RPMI7951 (cell line): Measurements from ENCODE around the gene PARD3B. TPM values are rescaled to one million over a fixed set of nuclear protein-coding genes. Genes with fewer than 3 reads are reported as not detected.

Experiments used
- DNase-seq: peaks from one replicate; pipeline ENCODE4 v3.0.0-alpha.2; 2012; ENCODE audit warnings: low read depth
- total RNA-seq: library from RNA; depleted of rRNA; stranded (reverse); fragments of >200 nt; shearing (Covaris generic); gene quantifications from 2 replicates; pipeline ENCODE4 v1.2.3, GENCODE V29; 2014

Gene PARD3B
- total RNA-seq, 1 experiment from 2014 or later, result 0.96 TPM

GRCh38 chr2:205496370-205496769 is 951.1 kb downstream of the PARD3B start:
- no peak for DNase-seq

- no peak for DNase-seq
These were observed 951.5 kb downstream of the PARD3B start for GRCh38 chr2:205496772-205497171.

GRCh38 chr2:205499006-205499405 is 953.7 kb downstream of the PARD3B start:
- no peak for DNase-seq

DNA sequence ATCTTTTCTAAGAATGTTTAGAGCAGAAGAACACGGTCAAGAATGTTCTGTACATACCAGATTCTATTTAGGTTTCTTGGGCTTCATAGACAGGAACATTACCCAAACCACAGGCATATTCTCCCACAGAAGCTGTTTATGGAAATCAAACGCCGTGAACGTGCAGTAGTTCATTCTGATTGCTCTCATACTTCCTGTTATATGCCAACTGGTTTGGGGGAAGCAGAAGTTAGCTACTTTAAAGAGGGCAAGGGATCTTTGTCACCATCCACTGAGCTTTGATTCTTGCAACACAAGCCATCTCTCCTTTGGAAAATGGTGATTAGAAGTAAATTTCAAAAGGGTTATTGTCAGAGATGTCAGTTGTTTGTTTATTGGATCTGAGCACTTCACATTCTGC is 954.8 kb downstream of the PARD3B start:
- DNase-seq, result no peak

DNA sequence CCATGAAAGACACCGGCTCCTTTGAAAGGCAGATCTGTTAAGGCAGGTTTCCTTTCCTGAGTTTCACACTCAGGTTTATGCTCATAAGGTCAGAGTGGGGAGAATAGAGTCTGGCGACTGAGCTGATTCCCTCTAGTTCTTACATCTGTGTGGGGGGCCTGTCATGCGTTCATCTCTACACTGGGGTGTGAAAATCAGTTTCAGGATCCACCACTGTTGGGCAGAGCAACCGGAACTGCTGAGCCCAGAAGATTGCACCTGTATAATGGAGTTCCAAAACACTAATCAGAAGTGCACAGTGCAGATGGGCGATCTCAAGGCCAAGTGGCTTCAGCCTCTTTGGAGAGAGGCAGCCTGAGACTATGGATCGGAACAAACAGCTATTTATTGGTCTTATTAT is 955.7 kb downstream of the PARD3B start:
- DNase-seq, result no peak

- no peak for DNase-seq
These were observed 956.6 kb downstream of the PARD3B start for GRCh38 chr2:205501826-205502225.

DNA sequence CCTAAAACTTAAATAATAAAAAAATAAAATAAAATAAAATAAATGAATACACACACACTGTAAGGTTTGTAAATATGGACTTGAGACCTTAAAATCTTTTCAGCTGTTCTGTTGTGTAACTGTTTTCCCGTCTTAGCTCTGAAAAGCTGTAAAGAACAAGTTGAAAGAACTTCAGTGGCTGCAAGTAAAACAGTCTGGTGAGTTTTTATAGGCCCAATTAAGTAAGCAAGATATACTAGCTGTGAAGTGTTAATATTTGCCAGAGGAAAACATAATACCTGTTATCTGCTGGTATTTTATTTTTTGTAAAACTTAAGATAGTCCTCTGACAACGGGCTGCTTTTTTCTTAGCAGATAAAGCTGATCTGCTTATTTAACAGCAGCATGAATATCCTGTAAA is 960.1 kb downstream of the PARD3B start:
- no peak for DNase-seq

- DNase-seq, result no peak
These were observed 964.4 kb downstream of the PARD3B start for GRCh38 chr2:205509655-205510054.

- DNase-seq, result no peak
These were observed 965.1 kb downstream of the PARD3B start for GRCh38 chr2:205510345-205510744.

GRCh38 chr2:205511221-205511620 is 965.9 kb downstream of the PARD3B start:
- DNase-seq, result peak; percentile 8

DNA sequence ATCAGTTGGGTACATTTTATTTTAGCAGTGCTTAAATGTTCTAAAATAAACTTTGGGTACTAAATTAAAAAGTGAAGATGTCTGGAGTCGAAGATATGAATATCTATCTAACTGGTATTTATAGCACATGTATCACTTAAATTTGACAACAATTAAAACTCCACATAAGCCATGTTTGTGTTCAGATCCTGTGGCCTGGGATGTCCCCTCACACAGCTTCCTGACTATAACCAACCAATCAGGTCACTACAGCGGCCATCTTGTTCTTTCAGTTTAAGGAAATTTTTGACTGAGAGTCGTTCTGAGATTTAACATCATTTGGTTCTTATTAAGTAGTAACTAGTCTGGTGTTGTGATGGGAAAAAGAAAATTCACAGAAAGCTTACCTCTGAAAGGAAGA is 966.4 kb downstream of the PARD3B start:
- DNase-seq, result peak; percentile 20

DNA sequence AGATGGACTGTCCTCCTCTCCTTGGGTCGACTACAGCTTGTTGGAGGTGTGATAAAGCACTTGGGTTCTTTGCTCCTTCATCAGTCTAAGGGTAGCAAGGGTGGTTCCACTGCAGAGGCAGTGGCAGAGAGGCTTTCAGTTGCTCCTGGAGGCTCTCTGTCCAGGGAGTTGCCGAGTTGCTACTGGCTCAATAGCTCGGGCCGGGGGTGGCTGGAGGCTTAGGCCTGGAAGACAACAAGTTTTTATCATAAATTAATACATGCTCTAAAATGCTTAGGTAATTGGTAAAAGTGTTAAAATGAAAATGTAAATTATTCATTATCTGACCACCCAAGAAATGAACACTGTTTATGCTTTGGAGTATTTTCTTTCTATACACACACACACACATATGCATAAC is 975.0 kb downstream of the PARD3B start:
- no peak for DNase-seq

DNA sequence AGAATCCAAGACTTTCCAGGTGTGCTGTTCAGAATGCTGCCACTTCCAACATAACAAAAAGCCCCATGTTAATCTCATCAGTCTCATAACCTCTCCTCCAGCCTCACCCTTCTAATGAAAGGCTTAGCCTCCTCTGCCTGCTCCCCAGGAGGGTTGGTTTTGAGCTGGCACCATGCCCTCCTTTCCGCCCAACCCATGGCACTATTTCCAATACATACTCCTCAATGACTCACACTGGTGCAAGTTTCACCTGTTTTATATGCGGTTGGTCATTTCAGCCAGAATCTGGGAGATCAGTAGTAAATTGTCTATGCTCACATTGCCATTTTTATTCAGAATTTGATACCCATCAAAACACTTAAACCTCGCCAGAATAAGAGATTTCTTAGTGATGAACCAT is 979.4 kb downstream of the PARD3B start:
- DNase-seq, result no peak

DNA sequence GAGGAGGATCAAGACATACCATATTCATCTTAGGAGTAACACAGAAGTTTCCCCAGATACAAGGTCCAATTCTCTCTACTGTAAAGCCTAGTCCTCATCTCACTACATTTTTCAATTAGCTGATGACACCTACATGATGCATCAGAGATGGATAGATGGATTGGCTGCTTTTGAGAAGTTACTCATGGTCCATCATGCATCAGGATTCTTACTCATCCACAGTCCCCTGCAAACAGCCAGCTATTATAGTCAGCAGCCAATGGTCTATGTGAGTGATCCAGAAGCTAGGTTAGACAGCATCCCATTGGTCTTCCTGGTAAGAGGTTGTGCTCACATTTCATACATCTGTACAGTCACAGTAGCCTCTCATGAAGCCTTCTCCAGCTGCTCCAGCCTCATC is 982.5 kb downstream of the PARD3B start:
- peak; percentile 15 for DNase-seq

GRCh38 chr2:205531072-205531471 is 985.8 kb downstream of the PARD3B start:
- no peak for DNase-seq

GRCh38 chr2:205531489-205532148 is 986.3 kb downstream of the PARD3B start:
- no peak for DNase-seq

GRCh38 chr2:205535001-205535400 is 989.7 kb downstream of the PARD3B start:
- no peak for DNase-seq

DNA sequence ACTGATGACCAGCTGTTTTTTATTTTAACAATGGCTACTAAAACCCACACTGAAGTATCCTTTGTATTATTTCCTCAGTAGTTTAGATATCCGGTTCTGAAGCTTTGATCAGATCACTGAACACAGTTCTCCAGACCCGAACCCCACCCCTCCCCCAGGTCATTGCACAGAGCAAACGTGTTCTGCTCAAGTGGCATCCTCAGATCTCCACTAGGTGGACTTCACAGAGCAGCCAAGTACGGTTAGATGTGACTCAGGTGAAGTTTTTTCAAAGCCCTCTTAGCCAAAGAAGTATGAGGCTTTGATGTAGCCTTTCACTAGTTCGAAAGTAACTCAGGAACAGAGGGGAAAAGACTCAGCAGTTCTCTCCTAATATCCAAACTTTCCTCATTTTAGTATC is 994.3 kb downstream of the PARD3B start:
- no peak for DNase-seq

DNA sequence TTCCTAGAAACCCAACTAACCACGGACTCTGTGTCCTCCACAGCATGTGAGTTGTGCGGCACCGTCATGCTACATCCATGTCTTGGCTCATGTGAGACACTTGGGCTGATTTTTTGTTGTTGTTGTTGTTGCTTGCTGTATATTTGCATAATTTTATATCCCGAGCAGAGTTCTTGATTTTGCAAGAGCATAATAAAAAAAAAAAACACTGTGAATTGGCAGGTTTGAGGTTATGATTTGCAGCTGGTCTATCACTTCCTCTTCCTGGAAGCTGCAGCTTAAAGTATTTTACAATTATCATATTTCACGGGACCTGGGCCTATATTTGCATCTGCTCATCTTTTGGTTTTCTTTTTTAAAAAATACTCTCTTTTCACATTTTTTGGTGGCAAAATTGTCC is 994.8 kb downstream of the PARD3B start:
- DNase-seq, result no peak

DNA sequence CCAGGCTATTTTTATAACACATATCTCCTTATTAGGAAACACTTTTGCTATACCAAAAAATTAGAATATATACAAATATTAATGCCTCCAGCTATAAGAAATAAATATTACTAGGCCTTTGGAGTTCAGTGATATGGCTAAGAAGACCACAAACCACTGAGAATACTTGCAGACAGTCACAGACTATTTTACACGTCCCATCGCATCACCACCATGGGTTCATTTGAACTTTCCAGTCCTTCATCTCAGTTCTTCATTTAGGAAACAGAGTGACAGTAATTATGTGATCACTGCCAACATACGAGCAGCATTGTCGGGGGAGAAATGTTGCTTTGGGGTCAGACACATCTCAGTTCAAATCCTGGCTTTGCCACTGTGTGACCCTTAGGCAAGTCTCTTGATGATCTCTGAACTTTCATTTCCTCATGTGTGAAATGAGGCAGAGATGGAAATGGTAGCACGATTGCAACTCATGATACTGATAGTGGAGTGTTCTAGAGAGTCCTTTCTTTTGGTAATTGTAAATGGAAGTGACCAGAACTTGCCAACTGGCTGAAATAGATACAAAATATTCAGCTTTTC is 998.1 kb downstream of the PARD3B start:
- DNase-seq, result no peak

- no peak for DNase-seq
These were observed 998.8 kb downstream of the PARD3B start for GRCh38 chr2:205543937-205544702.

DNA sequence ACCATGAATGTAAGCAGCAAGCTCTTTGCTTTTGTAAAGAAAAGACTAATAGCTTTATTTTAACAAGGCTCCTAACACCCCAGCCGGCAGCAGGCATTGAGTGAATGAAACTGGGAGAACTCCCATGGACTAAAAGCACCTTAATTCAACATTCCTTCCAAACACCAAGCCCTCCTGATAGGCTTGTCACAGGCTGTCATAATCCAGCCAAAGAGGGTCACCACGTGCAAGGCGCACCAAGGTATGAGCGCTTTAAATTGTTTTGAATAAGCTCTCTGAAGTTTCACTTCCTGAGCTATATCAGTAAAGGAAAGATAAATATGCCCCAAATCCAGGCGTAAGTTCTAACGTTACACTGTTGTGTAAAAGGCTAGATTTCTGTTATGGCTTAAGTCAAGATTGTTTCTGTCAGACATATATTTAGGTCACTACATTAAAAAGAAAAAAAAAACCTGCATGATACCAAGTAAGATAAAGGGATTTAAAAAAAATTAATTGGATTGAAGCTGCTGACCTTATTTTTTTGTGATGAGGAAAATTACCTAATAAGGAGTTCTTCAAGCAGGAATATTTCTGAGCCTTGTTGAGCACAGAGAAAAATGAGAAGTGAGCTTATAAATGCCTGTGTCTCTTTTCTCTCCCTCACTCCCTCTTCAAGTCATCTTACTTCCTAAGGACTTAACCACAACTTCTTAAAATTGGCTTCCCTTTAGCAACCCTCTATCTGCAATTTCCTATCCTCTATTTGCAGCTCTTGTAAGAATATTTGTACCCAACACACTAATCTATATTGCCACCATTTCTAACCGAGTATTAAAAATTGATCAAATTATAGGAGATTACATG is 1000.9 kb downstream of the PARD3B start:
- no peak for DNase-seq
